Measurements from ENCODE around the gene FBXO7. TPM values are rescaled to one million over a fixed set of nuclear protein-coding genes. Genes with fewer than 3 reads are reported as not detected.
"Not testable (repeated sequence)": the region's sequence is repeated elsewhere in the genome, so short reads cannot be mapped to it uniquely, and the experiment has no call there.

FBXO7 gene
- total RNA-seq, 2 experiments from 2014 or later: 95.4 to 97.1 TPM

- H3K36me3 Mint-ChIP-seq (ENCODE audit: low read depth): peaks cover 13% of the 10 kb centered on the region
- no peaks in the 10 kb centered on the region for H3K9me3 Mint-ChIP-seq
- POLR2A ChIA-PET: interaction anchor here (0.7 to 5.0 kb wide), 10 partner anchors 10 to 814 kb away, joined by 3 to 54 read pairs (median 6); partner anchors contain the start of genes PISD, RTCB and YWHAH
- peak overlapping the region; percentile 83 for H3K27ac Mint-ChIP-seq
- CTCF ChIA-PET: interaction anchor here (0.5 to 3.5 kb wide), 9 partner anchors 10 to 727 kb away, joined by 3 to 38 read pairs (median 3); partner anchors contain the start of gene RTCB
- no peaks in the 10 kb centered on the region for H3K27me3 Mint-ChIP-seq
- H3K4me1 Mint-ChIP-seq: peaks cover 35% of the 10 kb centered on the region
- no peak for DNase-seq
- H3K4me3 Mint-ChIP-seq: peak overlapping the region; percentile 94
Observed at GRCh38 chr22:32476281-32477195, 1.9 kb downstream of the FBXO7 start.

- H3K9me3 Mint-ChIP-seq: no peaks in the 10 kb centered on the region
- peaks cover 13% of the 10 kb centered on the region for H3K36me3 Mint-ChIP-seq (ENCODE audit: low read depth)
- peaks cover 42% of the 10 kb centered on the region for H3K4me1 Mint-ChIP-seq
- ChIA-PET CTCF (interaction anchor here (1.6 to 1.9 kb wide), 2 partner anchors 66 to 508 kb away, joined by 3 to 7 read pairs; partner anchors contain the start of gene RTCB), POLR2A (interaction anchor here (2.7 to 5.0 kb wide), 2 partner anchors 16 to 66 kb away, joined by 7 to 54 read pairs; partner anchors contain the start of gene RTCB)
- no peaks in the 10 kb centered on the region for H3K27me3 Mint-ChIP-seq
- H3K4me3 Mint-ChIP-seq: no peak overlapping the region
- H3K27ac Mint-ChIP-seq: no peak overlapping the region
- no peak for DNase-seq
Observed at GRCh38 chr22:32477596-32477995, 3.0 kb downstream of the FBXO7 start.

- H3K4me3 Mint-ChIP-seq, H3K27ac Mint-ChIP-seq, H3K9me3 Mint-ChIP-seq, POLR2A ChIA-PET, H3K27me3 Mint-ChIP-seq, DNase-seq: not testable (repeated sequence)
- H3K4me1 Mint-ChIP-seq: peaks cover 37% of the 10 kb centered on the region
- CTCF ChIA-PET: interaction anchor here (0.7 to 1.9 kb wide), 3 partner anchors 67 to 508 kb away, joined by 3 to 7 read pairs (median 3); partner anchors contain the start of gene RTCB
- H3K36me3 Mint-ChIP-seq (ENCODE audit: low read depth): peaks cover 13% of the 10 kb centered on the region
Observed at GRCh38 chr22:32478552-32478951, 3.9 kb downstream of the FBXO7 start.

- ChIA-PET POLR2A (no interaction called here), CTCF (no interaction called here)
- no peak for DNase-seq
- H3K36me3 Mint-ChIP-seq (ENCODE audit: low read depth): peaks cover 13% of the 10 kb centered on the region
- H3K4me1 Mint-ChIP-seq: peaks cover 33% of the 10 kb centered on the region
- no peak overlapping the region for H3K4me3 Mint-ChIP-seq
- H3K27ac Mint-ChIP-seq: no peak overlapping the region
- H3K9me3 Mint-ChIP-seq: no peaks in the 10 kb centered on the region
- H3K27me3 Mint-ChIP-seq: no peaks in the 10 kb centered on the region
Observed at GRCh38 chr22:32478994-32479393, 4.4 kb downstream of the FBXO7 start.

- peaks cover 32% of the 10 kb centered on the region for H3K4me1 Mint-ChIP-seq
- DNase-seq: no peak
- H3K36me3 Mint-ChIP-seq (ENCODE audit: low read depth): peaks cover 17% of the 10 kb centered on the region
- H3K4me3 Mint-ChIP-seq: no peak overlapping the region
- H3K27ac Mint-ChIP-seq: no peak overlapping the region
- ChIA-PET POLR2A (no interaction called here), CTCF (no interaction called here)
- no peaks in the 10 kb centered on the region for H3K27me3 Mint-ChIP-seq
- H3K9me3 Mint-ChIP-seq: no peaks in the 10 kb centered on the region
Observed at GRCh38 chr22:32480238-32480637, 5.6 kb downstream of the FBXO7 start.

- DNase-seq: peak; percentile 20
- H3K9me3 Mint-ChIP-seq: no peaks in the 10 kb centered on the region
- CTCF ChIA-PET: interaction anchor here (1.4 kb wide), 1 partner anchor 36 kb away, joined by 3 read pairs; no protein-coding TSS in a partner anchor
- H3K4me1 Mint-ChIP-seq: peaks cover 27% of the 10 kb centered on the region
- peaks cover 34% of the 10 kb centered on the region for H3K36me3 Mint-ChIP-seq (ENCODE audit: low read depth)
- POLR2A ChIA-PET: interaction anchor here (1.5 kb wide), 1 partner anchor 8 kb away, joined by 7 read pairs; the partner anchor contains the start of gene FBXO7
- no peaks in the 10 kb centered on the region for H3K27me3 Mint-ChIP-seq
- H3K4me3 Mint-ChIP-seq: no peak overlapping the region
- H3K27ac Mint-ChIP-seq: no peak overlapping the region
Observed at GRCh38 chr22:32482708-32483107, 8.1 kb downstream of the FBXO7 start.

GRCh38 chr22:32486656-32487390 lies 12.2 kb downstream of the FBXO7 start:
- peaks cover 55% of the 10 kb centered on the region for H3K36me3 Mint-ChIP-seq (ENCODE audit: low read depth)
- ChIA-PET CTCF (interaction anchor here (1.6 to 1.7 kb wide), 2 partner anchors 12 to 14 kb away, joined by 3 to 7 read pairs; partner anchors contain the start of gene FBXO7), POLR2A (interaction anchor here (2.5 kb wide), 1 partner anchor 12 kb away, joined by 15 read pairs; the partner anchor contains the start of gene FBXO7)
- H3K4me1 Mint-ChIP-seq: peaks cover 7% of the 10 kb centered on the region
- H3K4me3 Mint-ChIP-seq: no peak overlapping the region
- H3K27me3 Mint-ChIP-seq: no peaks in the 10 kb centered on the region
- H3K9me3 Mint-ChIP-seq: no peaks in the 10 kb centered on the region
- H3K27ac Mint-ChIP-seq: no peak overlapping the region
- DNase-seq: no peak

- no peak overlapping the region for H3K27ac Mint-ChIP-seq
- peaks cover 61% of the 10 kb centered on the region for H3K36me3 Mint-ChIP-seq (ENCODE audit: low read depth)
- ChIA-PET CTCF (no interaction called here), POLR2A (interaction anchor here (2.5 kb wide), 1 partner anchor 12 kb away, joined by 15 read pairs; the partner anchor contains the start of gene FBXO7)
- no peak for DNase-seq
- H3K9me3 Mint-ChIP-seq: no peaks in the 10 kb centered on the region
- H3K4me3 Mint-ChIP-seq: no peak overlapping the region
- no peaks in the 10 kb centered on the region for H3K27me3 Mint-ChIP-seq
- peaks cover 2% of the 10 kb centered on the region for H3K4me1 Mint-ChIP-seq
Observed at GRCh38 chr22:32487461-32487860, 12.8 kb downstream of the FBXO7 start.

- Mint-ChIP-seq H3K9me3 (no peaks in the 10 kb centered on the region), H3K27ac (no peak overlapping the region), H3K4me3 (no peak overlapping the region), H3K27me3 (no peaks in the 10 kb centered on the region), H3K36me3 (ENCODE audit: low read depth) (peaks cover 76% of the 10 kb centered on the region), H3K4me1 (peaks cover 2% of the 10 kb centered on the region)
- ChIA-PET CTCF (no interaction called here), POLR2A (interaction anchor here (0.7 kb wide), 1 partner anchor 15 kb away, joined by 3 read pairs; the partner anchor contains the start of gene FBXO7)
- no peak for DNase-seq
Observed at GRCh38 chr22:32489377-32489776, 14.8 kb downstream of the FBXO7 start.

GRCh38 chr22:32490279-32490678 lies 15.7 kb downstream of the FBXO7 start:
- Mint-ChIP-seq H3K36me3 (ENCODE audit: low read depth) (peaks cover 78% of the 10 kb centered on the region), H3K27ac (no peak overlapping the region), H3K4me1 (peaks cover 2% of the 10 kb centered on the region), H3K27me3 (no peaks in the 10 kb centered on the region), H3K9me3 (no peaks in the 10 kb centered on the region), H3K4me3 (no peak overlapping the region)
- ChIA-PET CTCF (no interaction called here), POLR2A (no interaction called here)
- no peak for DNase-seq

- H3K4me1 Mint-ChIP-seq: no peaks in the 10 kb centered on the region
- peaks cover 78% of the 10 kb centered on the region for H3K36me3 Mint-ChIP-seq (ENCODE audit: low read depth)
- H3K27ac Mint-ChIP-seq: no peak overlapping the region
- no peaks in the 10 kb centered on the region for H3K27me3 Mint-ChIP-seq
- H3K9me3 Mint-ChIP-seq: no peaks in the 10 kb centered on the region
- ChIA-PET CTCF (no interaction called here), POLR2A (no interaction called here)
- DNase-seq: no peak
- no peak overlapping the region for H3K4me3 Mint-ChIP-seq
Observed at GRCh38 chr22:32492111-32492510, 17.5 kb downstream of the FBXO7 start.

- Mint-ChIP-seq H3K4me1 (no peaks in the 10 kb centered on the region), H3K27me3 (no peaks in the 10 kb centered on the region), H3K9me3 (no peaks in the 10 kb centered on the region), H3K4me3 (no peak overlapping the region), H3K27ac (no peak overlapping the region), H3K36me3 (ENCODE audit: low read depth) (peaks cover 81% of the 10 kb centered on the region)
- ChIA-PET CTCF (interaction anchor here (1.0 kb wide), 1 partner anchor 12 kb away, joined by 4 read pairs; no protein-coding TSS in a partner anchor), POLR2A (interaction anchor here (1.2 kb wide), 1 partner anchor 17 kb away, joined by 7 read pairs; no protein-coding TSS in a partner anchor)
- no peak for DNase-seq
Observed at GRCh38 chr22:32493551-32493950, 18.9 kb downstream of the FBXO7 start.
